K562 (cell line): Measurements from ENCODE around the gene CREB3L4. TPM values are rescaled to one million over a fixed set of nuclear protein-coding genes. Genes with fewer than 3 reads are reported as not detected.

ENCODE experiments used
- CSDE1 ChIP-seq, 2 experiments: fragments of 450-650 bp; IDR thresholded peaks; 2 replicates each; pipeline ENCODE4 v1.6.1; 2016; ENCODE audit warnings: mild to moderate bottlenecking in 1 of 2
- FOSL1 ChIP-seq: fragments of 200-800 bp; sonication (Bioruptor generic); conservative IDR thresholded peaks from 2 replicates; pipeline ENCODE4 v1.6.1; 2016; ENCODE audit warnings: missing genetic modification characterization, missing compliant biosample characterization
- HCFC1 ChIP-seq: IDR thresholded peaks from 2 replicates; pipeline ENCODE4 v1.6.1; 2012; ENCODE audit warnings: low read depth, low read length, improper control_type of control experiment
- HOXB6 ChIP-seq: fragments of 250-450 bp; sonication (Bioruptor Pico); IDR thresholded peaks from 2 replicates; pipeline ENCODE4 v1.5.1; 2022; ENCODE audit warnings: mild to moderate bottlenecking, borderline replicate concordance
- MBD2 ChIP-seq: sonication (generic); IDR thresholded peaks from 2 replicates; pipeline ENCODE4 v1.6.1; 2016; ENCODE audit warnings: low read depth, borderline replicate concordance
- MCM2 ChIP-seq: fragments of 450-650 bp; IDR thresholded peaks from 2 replicates; pipeline ENCODE4 v1.6.1; 2017; ENCODE audit warnings: low read depth, mild to moderate bottlenecking
- OTX1 ChIP-seq: fragments of 450-650 bp; formaldehyde crosslinking; IDR thresholded peaks from 2 replicates; pipeline ENCODE4 v1.4.0; 2022; ENCODE audit warnings: mild to moderate bottlenecking
- PHF8 ChIP-seq: fragments of 200-600 bp; sonication (generic); IDR thresholded peaks from 2 replicates; pipeline ENCODE4 v1.6.1; 2012; ENCODE audit warnings: mixed run types, mild to moderate bottlenecking, inconsistent platforms, low read length, moderate library complexity, borderline replicate concordance
- POLR2H ChIP-seq: IDR thresholded peaks from 2 replicates; pipeline ENCODE4 v1.6.1; 2016; ENCODE audit warnings: missing genetic modification characterization, low read depth, mild to moderate bottlenecking, control low read depth, missing compliant biosample characterization, moderate library complexity
- RB1 ChIP-seq: fragments of 450-650 bp; IDR thresholded peaks from 2 replicates; pipeline ENCODE4 v1.6.1; 2017; ENCODE audit warnings: low read depth, mild to moderate bottlenecking
- RBM25 ChIP-seq: fragments of 200-400 bp; formaldehyde crosslinking; IDR thresholded peaks from 2 replicates; pipeline ENCODE4 v1.6.1; 2018; ENCODE audit warnings: low read length, low read depth, moderate library complexity; ENCODE audit not compliant: severe bottlenecking
- WHSC1 ChIP-seq: IDR thresholded peaks from one replicate; pipeline ENCODE4 v1.6.1; 2012; ENCODE audit warnings: low read length, control low read depth, inconsistent platforms
- ZBTB8A ChIP-seq: fragments of 450-650 bp; IDR thresholded peaks from 2 replicates; pipeline ENCODE4 v1.6.1; 2018; ENCODE audit warnings: mild to moderate bottlenecking, moderate library complexity; ENCODE audit not compliant: partially characterized antibody
- ZKSCAN1 ChIP-seq: fragments of 150-350 bp; IDR thresholded peaks from 2 replicates; pipeline ENCODE4 v1.6.1; 2016; ENCODE audit warnings: low read depth, low read length
- ZNF253 ChIP-seq: fragments of 250-450 bp; sonication (Bioruptor Pico); conservative IDR thresholded peaks from 2 replicates; pipeline ENCODE4 v1.6.1; 2021; ENCODE audit warnings: mild to moderate bottlenecking
- ZNF408 ChIP-seq: fragments of 250-450 bp; sonication (Bioruptor Pico); IDR thresholded peaks from 2 replicates; pipeline ENCODE4 v1.4.0; 2020; ENCODE audit warnings: low read depth, mild to moderate bottlenecking, moderate library complexity
- ZNF41 ChIP-seq: fragments of 250-450 bp; sonication (Bioruptor Pico); conservative IDR thresholded peaks from 2 replicates; pipeline ENCODE4 v1.4.0; 2020; ENCODE audit warnings: mild to moderate bottlenecking
- ZNF668 ChIP-seq: fragments of 250-450 bp; sonication (Bioruptor Pico); IDR thresholded peaks from 2 replicates; pipeline ENCODE4 v1.8.0; 2022; ENCODE audit warnings: mild to moderate bottlenecking, inconsistent platforms
- polyA plus RNA-seq, 8 experiments: library from polyadenylated mRNA; depleted of rRNA in 4 of 8; stranded (reverse) in 5 of 8; unstranded in 3 of 8; fragments of >200 nt; fragmentation: Nextera tagmentation in 2 of 8; fragmentation: Illumina TruSeq in 1 of 8; extraction: Ambion mirVana in 2 of 8; extraction: Trizol in 1 of 8; gene quantifications; 2 replicates each; pipeline versions ENCODE4 v1.2.1 to v1.2.3, GENCODE V29; 2011 to 2014; ENCODE audit warnings: inconsistent platforms in 1 of 8, missing spikeins in 1 of 8
- total RNA-seq, 7 experiments: library from RNA; depleted of rRNA in 6 of 7; stranded (reverse); fragments of >200 nt in 6 of 7; fragmentation: Illumina TruSeq in 2 of 7; extraction: Trizol in 2 of 7; gene quantifications; 2 replicates each; pipeline versions ENCODE4 v1.2.1 to v1.2.3, GENCODE V29; 2011 to 2021; ENCODE audit warnings: low replicate concordance in 1 of 7
- TF ChIP-seq, protein P1 (sequence below): sonication (generic); formaldehyde crosslinking; IDR thresholded peaks from 2 replicates; pipeline ENCODE4 v1.8.0; 2023; ENCODE audit warnings: missing genetic modification reagents, mild to moderate bottlenecking, borderline replicate concordance
- TF ChIP-seq, protein P2 (sequence below), 3 experiments: fragments of 200-800 bp in 1 of 3; sonication (Bioruptor generic) in 1 of 3; sonication (generic) in 1 of 3; formaldehyde crosslinking in 1 of 3; IDR thresholded peaks; 2 replicates each; pipeline versions ENCODE4 v1.6.1 to v1.8.0; 2016 to 2022; ENCODE audit warnings: mild to moderate bottlenecking in 2 of 3, missing compliant biosample characterization in 2 of 3, missing genetic modification characterization in 2 of 3, missing genetic modification reagents in 1 of 3
- TF ChIP-seq, protein P3 (sequence below): fragments of 450-650 bp; formaldehyde crosslinking; IDR thresholded peaks from 2 replicates; pipeline ENCODE4 v1.4.0; 2022; ENCODE audit warnings: missing genetic modification characterization

The CREB3L4 gene
- total and polyA plus RNA-seq, 9 of the 15 experiments (the other 6 are each of a cell fraction or from before 2014, with no cell fraction given), result 9.9 to 18.6 (median 13.9) TPM

DNA sequence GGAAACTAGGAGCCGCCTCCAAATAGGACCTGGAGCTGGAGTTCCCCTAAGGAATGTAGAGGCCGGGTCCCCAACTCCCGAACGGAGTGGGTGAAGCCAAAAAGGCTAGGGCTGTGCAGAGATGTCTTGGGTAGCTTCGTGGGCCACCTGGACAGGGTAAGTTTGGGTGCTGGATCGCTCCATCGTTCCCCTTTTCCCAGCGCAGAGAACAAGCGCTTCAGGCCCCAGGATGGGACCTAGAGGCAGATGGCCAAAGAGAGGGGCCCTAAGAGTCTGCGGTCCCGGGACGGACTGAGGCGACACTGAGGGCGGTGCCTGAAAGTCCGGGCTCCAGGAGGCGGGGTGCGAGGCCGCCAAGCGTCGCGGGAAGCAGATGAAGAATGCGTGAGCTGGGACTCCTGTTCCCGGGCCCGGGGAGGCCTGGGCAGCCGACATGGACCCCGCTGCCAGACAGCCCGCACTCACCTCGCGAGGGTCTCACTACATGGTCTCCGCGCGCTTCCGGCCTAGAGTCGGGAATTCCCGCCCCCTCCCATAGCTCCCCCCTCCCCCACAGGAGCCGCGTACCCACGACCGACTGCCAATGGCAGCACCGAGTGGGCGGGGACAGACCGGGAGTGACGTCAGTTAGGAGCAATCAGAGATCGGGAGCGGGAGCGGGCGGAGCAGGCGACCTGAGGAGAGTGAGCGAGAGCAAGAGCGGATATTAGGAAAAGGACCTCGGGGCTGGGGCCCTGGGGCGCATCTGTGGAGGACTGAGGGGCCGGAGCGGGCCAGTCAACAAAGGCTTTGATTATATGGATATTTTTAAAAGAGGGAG is 4.5 kb upstream of the CREB3L4 start, which contains the start of gene SLC39A1 (continued):
- TF ChIP-seq, protein P1, sequence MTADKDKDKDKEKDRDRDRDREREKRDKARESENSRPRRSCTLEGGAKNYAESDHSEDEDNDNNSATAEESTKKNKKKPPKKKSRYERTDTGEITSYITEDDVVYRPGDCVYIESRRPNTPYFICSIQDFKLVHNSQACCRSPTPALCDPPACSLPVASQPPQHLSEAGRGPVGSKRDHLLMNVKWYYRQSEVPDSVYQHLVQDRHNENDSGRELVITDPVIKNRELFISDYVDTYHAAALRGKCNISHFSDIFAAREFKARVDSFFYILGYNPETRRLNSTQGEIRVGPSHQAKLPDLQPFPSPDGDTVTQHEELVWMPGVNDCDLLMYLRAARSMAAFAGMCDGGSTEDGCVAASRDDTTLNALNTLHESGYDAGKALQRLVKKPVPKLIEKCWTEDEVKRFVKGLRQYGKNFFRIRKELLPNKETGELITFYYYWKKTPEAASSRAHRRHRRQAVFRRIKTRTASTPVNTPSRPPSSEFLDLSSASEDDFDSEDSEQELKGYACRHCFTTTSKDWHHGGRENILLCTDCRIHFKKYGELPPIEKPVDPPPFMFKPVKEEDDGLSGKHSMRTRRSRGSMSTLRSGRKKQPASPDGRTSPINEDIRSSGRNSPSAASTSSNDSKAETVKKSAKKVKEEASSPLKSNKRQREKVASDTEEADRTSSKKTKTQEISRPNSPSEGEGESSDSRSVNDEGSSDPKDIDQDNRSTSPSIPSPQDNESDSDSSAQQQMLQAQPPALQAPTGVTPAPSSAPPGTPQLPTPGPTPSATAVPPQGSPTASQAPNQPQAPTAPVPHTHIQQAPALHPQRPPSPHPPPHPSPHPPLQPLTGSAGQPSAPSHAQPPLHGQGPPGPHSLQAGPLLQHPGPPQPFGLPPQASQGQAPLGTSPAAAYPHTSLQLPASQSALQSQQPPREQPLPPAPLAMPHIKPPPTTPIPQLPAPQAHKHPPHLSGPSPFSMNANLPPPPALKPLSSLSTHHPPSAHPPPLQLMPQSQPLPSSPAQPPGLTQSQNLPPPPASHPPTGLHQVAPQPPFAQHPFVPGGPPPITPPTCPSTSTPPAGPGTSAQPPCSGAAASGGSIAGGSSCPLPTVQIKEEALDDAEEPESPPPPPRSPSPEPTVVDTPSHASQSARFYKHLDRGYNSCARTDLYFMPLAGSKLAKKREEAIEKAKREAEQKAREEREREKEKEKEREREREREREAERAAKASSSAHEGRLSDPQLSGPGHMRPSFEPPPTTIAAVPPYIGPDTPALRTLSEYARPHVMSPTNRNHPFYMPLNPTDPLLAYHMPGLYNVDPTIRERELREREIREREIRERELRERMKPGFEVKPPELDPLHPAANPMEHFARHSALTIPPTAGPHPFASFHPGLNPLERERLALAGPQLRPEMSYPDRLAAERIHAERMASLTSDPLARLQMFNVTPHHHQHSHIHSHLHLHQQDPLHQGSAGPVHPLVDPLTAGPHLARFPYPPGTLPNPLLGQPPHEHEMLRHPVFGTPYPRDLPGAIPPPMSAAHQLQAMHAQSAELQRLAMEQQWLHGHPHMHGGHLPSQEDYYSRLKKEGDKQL, result no peak
- TF ChIP-seq HOXB6, result no peak
- TF ChIP-seq, protein P2, sequence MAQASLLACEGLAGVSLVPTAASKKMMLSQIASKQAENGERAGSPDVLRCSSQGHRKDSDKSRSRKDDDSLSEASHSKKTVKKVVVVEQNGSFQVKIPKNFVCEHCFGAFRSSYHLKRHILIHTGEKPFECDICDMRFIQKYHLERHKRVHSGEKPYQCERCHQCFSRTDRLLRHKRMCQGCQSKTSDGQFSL (CRISPR knock-in tag; IDR thresholded peaks at IDR 0.05), result no peak
- TF ChIP-seq, protein P2 (tag; IDR thresholded peaks at IDR 0.05), result no peak
- TF ChIP-seq, protein P3, sequence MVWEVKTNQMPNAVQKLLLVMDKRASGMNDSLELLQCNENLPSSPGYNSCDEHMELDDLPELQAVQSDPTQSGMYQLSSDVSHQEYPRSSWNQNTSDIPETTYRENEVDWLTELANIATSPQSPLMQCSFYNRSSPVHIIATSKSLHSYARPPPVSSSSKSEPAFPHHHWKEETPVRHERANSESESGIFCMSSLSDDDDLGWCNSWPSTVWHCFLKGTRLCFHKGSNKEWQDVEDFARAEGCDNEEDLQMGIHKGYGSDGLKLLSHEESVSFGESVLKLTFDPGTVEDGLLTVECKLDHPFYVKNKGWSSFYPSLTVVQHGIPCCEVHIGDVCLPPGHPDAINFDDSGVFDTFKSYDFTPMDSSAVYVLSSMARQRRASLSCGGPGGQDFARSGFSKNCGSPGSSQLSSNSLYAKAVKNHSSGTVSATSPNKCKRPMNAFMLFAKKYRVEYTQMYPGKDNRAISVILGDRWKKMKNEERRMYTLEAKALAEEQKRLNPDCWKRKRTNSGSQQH (CRISPR knock-in tag), result no peak
- no peak for TF ChIP-seq ZNF668 (CRISPR knock-in tag)
- TF ChIP-seq MBD2, result peak; percentile 74; the same call in 1 of the 2 replicates
- TF ChIP-seq ZNF41 (CRISPR knock-in tag), result 0 out of 2 replicates have a peak, but pooled peaks have one; percentile 28
- peak; percentile 84; the same call in 1 of the 2 replicates for TF ChIP-seq PHF8
- TF ChIP-seq WHSC1, result no peak
- no peak for TF ChIP-seq OTX1
- TF ChIP-seq HCFC1, result peak; percentile 9; the same call in 1 of the 2 replicates
- no peak for TF ChIP-seq MCM2
- TF ChIP-seq ZNF253 (CRISPR knock-in tag), result no peak
- TF ChIP-seq CSDE1 (IDR thresholded peaks at IDR 0.05), result no peak
- no peak for TF ChIP-seq ZKSCAN1
- TF ChIP-seq ZNF408 (CRISPR knock-in tag), result no peak
- no peak for TF ChIP-seq ZBTB8A
- peak; percentile 71 for TF ChIP-seq RBM25
- peak; percentile 74 for TF ChIP-seq FOSL1 (tag)
- peak; percentile 59 for TF ChIP-seq POLR2H
- peak; percentile 57; the same call in 1 of the 2 replicates for TF ChIP-seq RB1
